Type B pancreatic cell (in vitro differentiated cells): ENCODE data around the gene CCDC32. TPM values are rescaled to one million over a fixed set of nuclear protein-coding genes. Genes with fewer than 3 reads are reported as not detected.

Source experiments
- DNase-seq: peaks from one replicate; pipeline ENCODE4 v3.0.0; 2021; ENCODE audit warnings: mixed read lengths; ENCODE audit not compliant: unreplicated experiment; ENCODE audit errors: extremely low spot score
- H3K27ac Mint-ChIP-seq: 2 replicates; pipeline ENCODE4 v1.8.0; 2021; ENCODE audit warnings: mild to moderate bottlenecking, mixed read lengths
- H3K27me3 Mint-ChIP-seq: 2 replicates; pipeline ENCODE4 v1.8.0; 2021; ENCODE audit warnings: mixed read lengths
- H3K36me3 Mint-ChIP-seq: 2 replicates; pipeline ENCODE4 v1.8.0; 2021; ENCODE audit warnings: mixed read lengths
- H3K4me1 Mint-ChIP-seq: one replicate; pipeline ENCODE4 v1.8.0; 2021; ENCODE audit warnings: mixed read lengths; ENCODE audit not compliant: unreplicated experiment
- H3K4me3 Mint-ChIP-seq: 2 replicates; pipeline ENCODE4 v1.8.0; 2021; ENCODE audit warnings: mild to moderate bottlenecking, mixed read lengths
- H3K9me3 Mint-ChIP-seq: 2 replicates; pipeline ENCODE4 v1.8.0; 2021; ENCODE audit warnings: mixed read lengths
- CTCF ChIP-seq: fragments of 200-600 bp; sonication (generic); conservative IDR thresholded peaks from 2 replicates; pipeline ENCODE4 v1.5.0; 2021; ENCODE audit warnings: antibody characterized with exemption, mild to moderate bottlenecking
- total RNA-seq: library from RNA; stranded (reverse); gene quantifications from 2 replicates; pipeline ENCODE4 v1.2.1, GENCODE V29; 2021; ENCODE audit warnings: low replicate concordance

CCDC32 gene
- total RNA-seq, 1 donor from 2014 or later: 18.4 TPM

GRCh38 chr15:40508216-40508615, 56.6 kb downstream of the CCDC32 start:
- Mint-ChIP-seq H3K4me1 (peaks cover 26% of the 10 kb centered on the region), H3K27ac (no peak overlapping the region), H3K27me3 (peaks cover 46% of the 10 kb centered on the region), H3K4me3 (no peak overlapping the region), H3K9me3 (no peaks in the 10 kb centered on the region), H3K36me3 (peaks cover 4% of the 10 kb centered on the region)
- TF ChIP-seq CTCF: no peak
- no peak for DNase-seq

GRCh38 chr15:40506964-40507571, 57.8 kb downstream of the CCDC32 start:
- TF ChIP-seq CTCF: peak; percentile 75
- peaks cover 19% of the 10 kb centered on the region for H3K4me1 Mint-ChIP-seq
- no peaks in the 10 kb centered on the region for H3K9me3 Mint-ChIP-seq
- peak; percentile 83 for DNase-seq
- H3K27me3 Mint-ChIP-seq: peaks cover 46% of the 10 kb centered on the region
- H3K27ac Mint-ChIP-seq: no peak overlapping the region
- H3K36me3 Mint-ChIP-seq: peaks cover under 1% of the 10 kb centered on the region
- H3K4me3 Mint-ChIP-seq: peak overlapping the region; percentile 60

Other genes with a start within 250 kb of the CCDC32 start
- 12.3 and 23.6 TPM in 2 replicates for gene INAFM2, start 241.3 kb downstream of the CCDC32 start, total RNA-seq
- gene CCDC9B, start 224.1 kb downstream of the CCDC32 start, total RNA-seq: 1.6 and 2.4 TPM in 2 replicates
- gene PHGR1, start 214.0 kb downstream of the CCDC32 start, total RNA-seq: 5.6 and 15.8 TPM in 2 replicates
- 1.5 and 1.8 TPM in 2 replicates for gene DISP2, start 206.8 kb downstream of the CCDC32 start, total RNA-seq
- 24.1 and 52.2 TPM in 2 replicates for gene KNSTRN, start 182.3 kb downstream of the CCDC32 start, total RNA-seq
- 31.9 and 86.6 TPM in 2 replicates for gene IVD, start 159.2 kb downstream of the CCDC32 start, total RNA-seq
- gene BAHD1, start 124.1 kb downstream of the CCDC32 start, total RNA-seq: 21.6 and 24.8 TPM in 2 replicates
- 12.7 and 24.2 TPM in 2 replicates for gene CHST14, start 94.1 kb downstream of the CCDC32 start, total RNA-seq
- gene RPUSD2, start 4.3 kb upstream of the CCDC32 start, total RNA-seq: 16.2 and 18.0 TPM in 2 replicates
- gene KNL1, start 29.2 kb upstream of the CCDC32 start, total RNA-seq: 7.6 and 21.4 TPM in 2 replicates
- gene RAD51, start 130.1 kb upstream of the CCDC32 start, total RNA-seq: 15.7 and 20.5 TPM in 2 replicates
- 30.4 and 32.0 TPM in 2 replicates for gene RMDN3, start 190.2 kb upstream of the CCDC32 start, total RNA-seq
- gene GCHFR, start 199.0 kb upstream of the CCDC32 start, total RNA-seq: 23.3 and 23.5 TPM in 2 replicates
- gene C15orf62, start 204.9 kb upstream of the CCDC32 start, total RNA-seq: 1.1 and 1.3 TPM in 2 replicates
- gene ZFYVE19, start 242.0 kb upstream of the CCDC32 start, total RNA-seq: 31.6 and 45.0 TPM in 2 replicates
- 23.7 and 38.3 TPM in 2 replicates for gene DNAJC17, start 242.4 kb upstream of the CCDC32 start, total RNA-seq